Measurements from ENCODE around the gene GRM5.

- no peak for TF ChIP-seq CTCF (conservative IDR thresholded peaks at IDR 0.05; ENCODE audit: low read depth, low read length)
- no peak for TF ChIP-seq EZH2 (IDR thresholded peaks at IDR 0.05; ENCODE audit: low read length, unreplicated experiment)
These were observed 532.8 kb downstream of the GRM5 start for GRCh38 chr11:88533001-88533400.

Data from PC-3 (cell line).